ENCODE results near the gene ZNF41. TPM values are rescaled to one million over a fixed set of nuclear protein-coding genes. Genes with fewer than 3 reads are reported as not detected.

The ZNF41 gene
- total RNA-seq, 1 experiment from 2014 or later = 2.5 TPM

GRCh38 chrX:47452112-47452511 is 30.9 kb downstream of the ZNF41 start:
- Histone ChIP-seq H3K14ac (ENCODE audit: insufficient read depth, low read length) (no peak overlapping the region), H3K23me2 (ENCODE audit: insufficient read length, low read depth, low read length, poor library complexity, severe bottlenecking) (no peaks in the 10 kb centered on the region), H2BK12ac (ENCODE audit: insufficient read length, low read depth, low read length) (no peak overlapping the region), H3T11ph (ENCODE audit: low read length) (no peak overlapping the region), H2AFZ (ENCODE audit: low read length) (no peak overlapping the region), H3K79me1 (ENCODE audit: insufficient read depth, low read depth, low read length, poor library complexity, severe bottlenecking) (no peaks in the 10 kb centered on the region), H3K27me3 (ENCODE audit: insufficient read depth, low read length) (no peaks in the 10 kb centered on the region), H3K4me1 (ENCODE audit: insufficient read depth, low read length) (no peaks in the 10 kb centered on the region; the same call in 1 of the 2 replicates), H3K79me2 (ENCODE audit: insufficient read depth, low read length) (no peaks in the 10 kb centered on the region), H3K4me2 (ENCODE audit: insufficient read depth, insufficient read length, low read length) (no peak overlapping the region), H3K9me3 (ENCODE audit: control insufficient read depth, low read depth, low read length) (peaks cover 78% of the 10 kb centered on the region), H4K5ac (ENCODE audit: insufficient read length, low read depth, low read length) (no peak overlapping the region), H4K20me1 (ENCODE audit: control insufficient read depth, insufficient read depth, insufficient read length) (no peaks in the 10 kb centered on the region), H3K4ac (ENCODE audit: low read depth, low read length) (no peak overlapping the region), H3K56ac (ENCODE audit: insufficient read length, low read depth, low read length) (no peak overlapping the region), H2BK20ac (ENCODE audit: low read depth, low read length, poor library complexity, severe bottlenecking) (no peak overlapping the region), H3K18ac (ENCODE audit: insufficient read length, low read depth, low read length) (no peak overlapping the region), H2AK5ac (ENCODE audit: insufficient read length, low read length) (no peak overlapping the region), H3K9ac (ENCODE audit: extremely low read depth, insufficient read length, low read length) (no peak overlapping the region), H4K91ac (ENCODE audit: insufficient read length, low read depth, low read length) (no peak overlapping the region), H3K23ac (ENCODE audit: insufficient read length, low read depth, low read length) (no peak overlapping the region), H2BK15ac (ENCODE audit: low read depth, low read length) (no peak overlapping the region), H2BK120ac (ENCODE audit: low read depth, low read length, poor library complexity, severe bottlenecking) (no peak overlapping the region), H2BK5ac (ENCODE audit: insufficient read length, low read length) (no peak overlapping the region), H4K8ac (replicated peaks; ENCODE audit: insufficient read length, low read depth, low read length) (no peak overlapping the region), H3K27ac (ENCODE audit: insufficient read length, low read depth, low read length) (no peak overlapping the region)
- TF ChIP-seq, protein P1, sequence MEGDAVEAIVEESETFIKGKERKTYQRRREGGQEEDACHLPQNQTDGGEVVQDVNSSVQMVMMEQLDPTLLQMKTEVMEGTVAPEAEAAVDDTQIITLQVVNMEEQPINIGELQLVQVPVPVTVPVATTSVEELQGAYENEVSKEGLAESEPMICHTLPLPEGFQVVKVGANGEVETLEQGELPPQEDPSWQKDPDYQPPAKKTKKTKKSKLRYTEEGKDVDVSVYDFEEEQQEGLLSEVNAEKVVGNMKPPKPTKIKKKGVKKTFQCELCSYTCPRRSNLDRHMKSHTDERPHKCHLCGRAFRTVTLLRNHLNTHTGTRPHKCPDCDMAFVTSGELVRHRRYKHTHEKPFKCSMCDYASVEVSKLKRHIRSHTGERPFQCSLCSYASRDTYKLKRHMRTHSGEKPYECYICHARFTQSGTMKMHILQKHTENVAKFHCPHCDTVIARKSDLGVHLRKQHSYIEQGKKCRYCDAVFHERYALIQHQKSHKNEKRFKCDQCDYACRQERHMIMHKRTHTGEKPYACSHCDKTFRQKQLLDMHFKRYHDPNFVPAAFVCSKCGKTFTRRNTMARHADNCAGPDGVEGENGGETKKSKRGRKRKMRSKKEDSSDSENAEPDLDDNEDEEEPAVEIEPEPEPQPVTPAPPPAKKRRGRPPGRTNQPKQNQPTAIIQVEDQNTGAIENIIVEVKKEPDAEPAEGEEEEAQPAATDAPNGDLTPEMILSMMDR (conservative IDR thresholded peaks at IDR 0.05) = no peak
- WGBS (ENCODE audit: extremely low coverage, insufficient read length, low lambda C conversion rate) = no CpG with 5 or more reads among the region's 8 CpGs
- Mint-ChIP-seq H3K4me1 (peaks cover 6% of the 10 kb centered on the region in 2 experiments; a peak in 3 of 4 replicates), H3K4me3 (no peak overlapping the region), H3K36me3 (ENCODE audit: insufficient read depth in 1 of 3, low read depth in 3 of 3) (peaks cover 62 to 77% (median 72%) of the 10 kb centered on the region in 3 experiments), H3K27ac (peak overlapping the region in 1 of 3 experiments; percentile 48; a peak in 2 of 7 replicates), H3K27me3 (ENCODE audit: low read depth) (no peaks in the 10 kb centered on the region), H3K9me3 (peaks cover 86 to 89% of the 10 kb centered on the region in 2 experiments)
- no peak for DNase-seq
